HG02623 (cell line): ENCODE data around the gene PKN1.
"Not testable (repeated sequence)": the region's sequence is repeated elsewhere in the genome, so short reads cannot be mapped to it uniquely, and the experiment has no call there.

ENCODE experiments used
- ATAC-seq: cut with Tn5 transposase; IDR thresholded peaks from one replicate; pipeline ENCODE4 v1.9.1; 2021; ENCODE audit warnings: moderate library complexity; ENCODE audit not compliant: unreplicated experiment

PKN1 gene

GRCh38 chr19:14432791-14433553 lies at the start of gene PKN1:
PKN1 (plus strand) TSS chr19:14433306; CDS start chr19:14433522, 216 bp downstream.
- ATAC-seq, result peak; percentile 42

- ATAC-seq, result no peak
Measured at GRCh38 chr19:14383661-14384555, 49.2 kb upstream of the PKN1 start.

- ATAC-seq, result no peak
Measured at GRCh38 chr19:14385492-14385891, 47.6 kb upstream of the PKN1 start.

- no peak for ATAC-seq
Measured at GRCh38 chr19:14390548-14390947, 42.6 kb upstream of the PKN1 start.

GRCh38 chr19:14391156-14391821 lies 41.8 kb upstream of the PKN1 start:
- ATAC-seq, result no peak

GRCh38 chr19:14393329-14393728 lies 39.8 kb upstream of the PKN1 start:
- no peak for ATAC-seq

GRCh38 chr19:14394167-14394566 lies 38.9 kb upstream of the PKN1 start:
- ATAC-seq, result no peak

GRCh38 chr19:14395262-14395661 lies 37.8 kb upstream of the PKN1 start:
- no peak for ATAC-seq

GRCh38 chr19:14395710-14396336 lies 37.3 kb upstream of the PKN1 start:
- no peak for ATAC-seq

GRCh38 chr19:14396730-14397129 lies 36.4 kb upstream of the PKN1 start:
- ATAC-seq, result not testable (repeated sequence)

GRCh38 chr19:14397168-14397567 lies 35.9 kb upstream of the PKN1 start:
- ATAC-seq, result not testable (repeated sequence)

GRCh38 chr19:14400951-14401431 lies 32.1 kb upstream of the PKN1 start:
- ATAC-seq, result no peak

GRCh38 chr19:14401468-14402195 lies 31.5 kb upstream of the PKN1 start:
- ATAC-seq, result no peak

GRCh38 chr19:14402332-14403144 lies 30.6 kb upstream of the PKN1 start:
- no peak for ATAC-seq

- not testable (repeated sequence) for ATAC-seq
Measured at GRCh38 chr19:14403145-14403930, 29.8 kb upstream of the PKN1 start.

- ATAC-seq, result no peak
Measured at GRCh38 chr19:14404312-14404711, 28.8 kb upstream of the PKN1 start.

GRCh38 chr19:14405380-14405757 lies 27.7 kb upstream of the PKN1 start:
- ATAC-seq, result no peak
